Smooth muscle cell (in vitro differentiated cells): Measurements from ENCODE around the gene HS6ST3. TPM values are rescaled to one million over a fixed set of nuclear protein-coding genes. Genes with fewer than 3 reads are reported as not detected.

Source experiments
- DNase-seq: peaks from one replicate; lab custom pipeline; 2025; ENCODE audit not compliant: unreplicated experiment; lab: John Stamatoyannopoulos, UW
- H2AFZ ChIP-seq: fragments of 200-600 bp; sonication (generic); 2 replicates; pipeline ENCODE4 v1.6.0; 2016; ENCODE audit warnings: antibody characterized with exemption, low read depth, mild to moderate bottlenecking
- H3F3A ChIP-seq: fragments of 200-600 bp; sonication (generic); 2 replicates; pipeline ENCODE4 v1.6.0; 2017; ENCODE audit warnings: antibody characterized with exemption, low read depth
- H3K27ac ChIP-seq: fragments of 200-600 bp; sonication (generic); 2 replicates; pipeline ENCODE4 v1.5.1; 2016; ENCODE audit warnings: low read depth, mild to moderate bottlenecking
- H3K27me3 ChIP-seq: fragments of 200-600 bp; sonication (generic); 2 replicates; pipeline ENCODE4 v1.6.1; 2016; ENCODE audit warnings: low read depth, mild to moderate bottlenecking
- H3K36me3 ChIP-seq: fragments of 200-600 bp; sonication (generic); 2 replicates; pipeline ENCODE4 v1.5.1; 2016; ENCODE audit warnings: low read depth
- H3K4me1 ChIP-seq: fragments of 200-600 bp; sonication (generic); 2 replicates; pipeline ENCODE4 v1.5.1; 2016; ENCODE audit warnings: low read depth
- H3K4me2 ChIP-seq: fragments of 200-600 bp; sonication (generic); 2 replicates; pipeline ENCODE4 v1.6.0; 2016; ENCODE audit warnings: mild to moderate bottlenecking
- H3K4me3 ChIP-seq: fragments of 200-600 bp; sonication (generic); 2 replicates; pipeline ENCODE4 v1.5.1; 2016; ENCODE audit warnings: mild to moderate bottlenecking
- H3K79me2 ChIP-seq: fragments of 200-600 bp; sonication (generic); 2 replicates; pipeline ENCODE4 v1.6.0; 2016; ENCODE audit warnings: low read depth, mild to moderate bottlenecking
- H3K9ac ChIP-seq: fragments of 200-600 bp; sonication (generic); 2 replicates; pipeline ENCODE4 v1.6.0; 2016; ENCODE audit warnings: low read depth
- H3K9me3 ChIP-seq: fragments of 200-600 bp; sonication (generic); replicated peaks from 2 replicates; pipeline ENCODE4 v1.5.1; 2016; ENCODE audit warnings: low read depth
- H4K20me1 ChIP-seq: fragments of 200-600 bp; sonication (generic); 2 replicates; pipeline ENCODE4 v1.6.0; 2016; ENCODE audit warnings: low read depth
- CTCF ChIP-seq: fragments of 200-600 bp; sonication (generic); IDR thresholded peaks from 2 replicates; pipeline ENCODE4 v1.5.1; 2017; ENCODE audit warnings: borderline replicate concordance, mild to moderate bottlenecking, antibody characterized with exemption; ENCODE audit not compliant: insufficient read depth, poor library complexity, severe bottlenecking
- WGBS: methylation state at CpG from one replicate; pipeline ENCODE4 v1.1.7; 2016; ENCODE audit warnings: low lambda C conversion rate; 5-methylcytosine and 5-hydroxymethylcytosine counted together
- polyA plus RNA-seq: library from polyadenylated mRNA; unstranded; fragments of >200 nt; fragmentation: Nextera tagmentation; extraction: Ambion mirVana; gene quantifications from 2 replicates; pipeline ENCODE4 v1.2.1, GENCODE V29; 2016
- total RNA-seq: library from RNA; depleted of rRNA; stranded (reverse); fragments of >200 nt; gene quantifications from 2 replicates; pipeline ENCODE4 v1.2.3, GENCODE V29; 2014

The HS6ST3 gene
- total and polyA plus RNA-seq, 2 experiments from 2014 or later, result 0.09 TPM; not detected in 1

- peaks cover 17% of the 10 kb centered on the region for H3K4me1 ChIP-seq
- H3K27me3 ChIP-seq, result peaks cover 6% of the 10 kb centered on the region
- no peaks in the 10 kb centered on the region for H3K9me3 ChIP-seq
- 72% methylated on average over 3 of the region's 3 CpGs for WGBS
- no peak for DNase-seq
- no peaks in the 10 kb centered on the region for H4K20me1 ChIP-seq
- no peak overlapping the region for H2AFZ ChIP-seq
- no peak overlapping the region for H3K27ac ChIP-seq
- H3K36me3 ChIP-seq, result no peaks in the 10 kb centered on the region
- no peak overlapping the region for H3K4me3 ChIP-seq
- no peak overlapping the region for H3K4me2 ChIP-seq
- TF ChIP-seq CTCF, result no peak
- no peak overlapping the region for H3K9ac ChIP-seq
- no peaks in the 10 kb centered on the region for H3K79me2 ChIP-seq
- no peaks in the 10 kb centered on the region for H3F3A ChIP-seq
Observed at GRCh38 chr13:96766306-96766705, 676.4 kb downstream of the HS6ST3 start.

- 47% methylated on average over 6 of the region's 6 CpGs for WGBS
- Histone ChIP-seq H3K9ac (no peak overlapping the region), H3K27me3 (peaks cover 6% of the 10 kb centered on the region), H3K36me3 (no peaks in the 10 kb centered on the region), H2AFZ (no peak overlapping the region), H3K4me2 (no peak overlapping the region), H3K4me3 (no peak overlapping the region), H3K79me2 (no peaks in the 10 kb centered on the region), H3K9me3 (no peaks in the 10 kb centered on the region), H4K20me1 (no peaks in the 10 kb centered on the region), H3F3A (no peaks in the 10 kb centered on the region), H3K27ac (no peak overlapping the region), H3K4me1 (peaks cover 17% of the 10 kb centered on the region)
- no peak for TF ChIP-seq CTCF
- DNase-seq, result no peak
Observed at GRCh38 chr13:96768524-96768923, 678.6 kb downstream of the HS6ST3 start.

GRCh38 chr13:96769874-96770273 is 680.0 kb downstream of the HS6ST3 start:
- H4K20me1 ChIP-seq, result no peaks in the 10 kb centered on the region
- no peak overlapping the region for H3K4me2 ChIP-seq
- WGBS, result 15% methylated on average over 1 of the region's 1 CpG
- H3K9ac ChIP-seq, result no peak overlapping the region
- no peak for TF ChIP-seq CTCF
- peaks cover 17% of the 10 kb centered on the region for H3K4me1 ChIP-seq
- no peak overlapping the region for H3K4me3 ChIP-seq
- H2AFZ ChIP-seq, result no peak overlapping the region
- no peaks in the 10 kb centered on the region for H3K9me3 ChIP-seq
- no peaks in the 10 kb centered on the region for H3K79me2 ChIP-seq
- no peak overlapping the region for H3K27ac ChIP-seq
- no peak for DNase-seq
- no peaks in the 10 kb centered on the region for H3F3A ChIP-seq
- no peaks in the 10 kb centered on the region for H3K27me3 ChIP-seq
- H3K36me3 ChIP-seq, result no peaks in the 10 kb centered on the region
